Ectodermal cell (in vitro differentiated cells): ENCODE measurements around the gene ENDOU.

ENCODE experiments used
- H3K27ac ChIP-seq: 2 replicates; pipeline ENCODE4 v1.7.0; 2013; ENCODE audit warnings: mild to moderate bottlenecking, low read depth, low read length; ENCODE audit not compliant: insufficient read depth, poor library complexity, severe bottlenecking
- H3K27me3 ChIP-seq: 2 replicates; pipeline ENCODE4 v1.7.0; 2013; ENCODE audit warnings: mild to moderate bottlenecking, low read length; ENCODE audit not compliant: insufficient read depth, control insufficient read depth, poor library complexity, severe bottlenecking
- H3K36me3 ChIP-seq: one replicate; pipeline ENCODE4 v1.7.0; 2013; ENCODE audit warnings: low read length; ENCODE audit not compliant: control insufficient read depth, insufficient read depth
- H3K4me1 ChIP-seq: one replicate; pipeline ENCODE4 v1.7.0; 2013; ENCODE audit warnings: low read length; ENCODE audit not compliant: control insufficient read depth, insufficient read depth
- H3K4me3 ChIP-seq: 2 replicates; pipeline ENCODE4 v1.7.0; 2013; ENCODE audit warnings: low read depth, low read length, control low read depth; ENCODE audit not compliant: insufficient read depth
- H3K9me3 ChIP-seq: 2 replicates; pipeline ENCODE4 v1.7.0; 2013; ENCODE audit warnings: mild to moderate bottlenecking, low read length, moderate library complexity; ENCODE audit not compliant: control insufficient read depth
- WGBS, 2 experiments: methylation state at CpG; one replicate each; pipeline ENCODE4 v1.1.7; 2013; ENCODE audit warnings: missing lambda C conversion rate in 2 of 2; 5-methylcytosine and 5-hydroxymethylcytosine counted together

ENDOU gene

DNA sequence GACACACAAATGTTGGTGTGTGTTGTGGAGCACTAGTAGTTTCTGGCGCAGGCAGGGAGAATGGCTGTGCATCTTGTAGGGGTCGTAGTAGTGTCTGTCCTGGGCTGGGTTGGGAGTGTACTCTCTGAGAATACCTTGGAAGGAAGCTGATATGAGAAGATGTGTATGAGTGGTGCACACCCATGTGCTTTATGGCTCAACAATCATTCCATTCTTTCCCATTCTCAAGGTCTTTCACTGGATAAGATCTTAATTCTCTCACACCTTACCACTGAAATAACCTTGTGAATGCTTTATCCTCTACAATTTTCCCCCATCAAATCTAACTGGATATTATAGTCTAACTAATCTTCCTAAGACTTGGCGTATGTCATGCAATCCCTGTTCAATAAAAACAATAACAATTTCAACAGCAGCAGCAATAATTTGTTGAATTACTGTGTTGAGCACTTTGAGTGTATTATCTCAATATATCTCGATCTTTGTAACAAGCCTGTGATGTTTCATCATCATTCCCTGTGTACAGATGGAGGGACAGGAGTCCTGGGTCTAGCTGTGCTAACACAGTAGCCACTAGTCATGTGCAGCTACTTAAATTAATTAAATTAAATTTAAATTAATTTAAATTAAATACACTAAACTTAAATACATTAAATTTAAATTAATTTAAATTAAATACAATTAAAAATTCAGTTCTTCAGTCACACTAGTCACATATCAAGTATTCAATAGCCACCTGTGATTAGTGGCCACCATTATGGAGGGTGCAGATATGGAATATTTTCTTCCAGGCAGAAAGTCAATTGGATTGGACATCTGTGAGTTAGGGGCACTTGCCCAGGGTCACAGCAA is 44.2 kb upstream of the ENDOU start:
- H3K9me3 ChIP-seq: no peaks in the 10 kb centered on the region
- H3K27ac ChIP-seq: no peak overlapping the region
- peaks cover 22% of the 10 kb centered on the region for H3K27me3 ChIP-seq
- no peaks in the 10 kb centered on the region for H3K4me1 ChIP-seq
- no peaks in the 10 kb centered on the region for H3K36me3 ChIP-seq
- no peak overlapping the region for H3K4me3 ChIP-seq
- WGBS, 2 experiments: 94% methylated on average over 4 of the region's 4 CpGs

DNA sequence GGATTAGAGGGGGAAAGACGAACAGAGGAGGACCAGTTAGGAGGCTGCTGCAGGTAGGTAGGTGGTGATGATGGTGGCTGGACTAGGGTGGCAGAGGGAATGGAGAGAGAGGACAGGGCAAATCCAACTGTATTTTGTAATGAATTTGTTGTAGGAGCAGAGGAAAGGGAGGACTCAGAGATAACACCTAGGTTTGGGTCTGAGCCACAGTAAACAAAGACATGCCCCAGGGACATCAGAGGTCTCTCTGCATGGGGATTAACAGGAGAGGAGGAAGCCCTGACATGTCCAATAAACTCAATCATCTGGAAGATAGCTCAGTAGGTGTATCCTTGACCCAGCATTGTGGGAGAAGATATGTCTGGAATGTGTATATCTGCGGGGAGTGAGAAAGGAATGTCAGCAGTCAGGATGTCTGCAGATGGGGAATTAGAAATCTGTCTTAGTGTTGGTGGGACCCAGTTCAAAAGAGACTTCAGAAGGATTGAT is 43.1 kb upstream of the ENDOU start:
- Histone ChIP-seq H3K4me3 (no peak overlapping the region), H3K9me3 (no peaks in the 10 kb centered on the region), H3K27me3 (peaks cover 11% of the 10 kb centered on the region), H3K27ac (no peak overlapping the region), H3K36me3 (no peaks in the 10 kb centered on the region), H3K4me1 (no peaks in the 10 kb centered on the region)
- WGBS, 2 experiments: 67 to 69% methylated on average over 2 of the region's 2 CpGs

- Histone ChIP-seq H3K4me1 (no peaks in the 10 kb centered on the region), H3K27ac (no peak overlapping the region), H3K9me3 (no peaks in the 10 kb centered on the region), H3K4me3 (no peak overlapping the region), H3K36me3 (no peaks in the 10 kb centered on the region), H3K27me3 (peaks cover 2% of the 10 kb centered on the region)
- WGBS, 2 experiments: 68 to 83% methylated on average over 4 of the region's 4 CpGs
These were observed 42.0 kb upstream of the ENDOU start for GRCh38 chr12:47767216-47767724.

DNA sequence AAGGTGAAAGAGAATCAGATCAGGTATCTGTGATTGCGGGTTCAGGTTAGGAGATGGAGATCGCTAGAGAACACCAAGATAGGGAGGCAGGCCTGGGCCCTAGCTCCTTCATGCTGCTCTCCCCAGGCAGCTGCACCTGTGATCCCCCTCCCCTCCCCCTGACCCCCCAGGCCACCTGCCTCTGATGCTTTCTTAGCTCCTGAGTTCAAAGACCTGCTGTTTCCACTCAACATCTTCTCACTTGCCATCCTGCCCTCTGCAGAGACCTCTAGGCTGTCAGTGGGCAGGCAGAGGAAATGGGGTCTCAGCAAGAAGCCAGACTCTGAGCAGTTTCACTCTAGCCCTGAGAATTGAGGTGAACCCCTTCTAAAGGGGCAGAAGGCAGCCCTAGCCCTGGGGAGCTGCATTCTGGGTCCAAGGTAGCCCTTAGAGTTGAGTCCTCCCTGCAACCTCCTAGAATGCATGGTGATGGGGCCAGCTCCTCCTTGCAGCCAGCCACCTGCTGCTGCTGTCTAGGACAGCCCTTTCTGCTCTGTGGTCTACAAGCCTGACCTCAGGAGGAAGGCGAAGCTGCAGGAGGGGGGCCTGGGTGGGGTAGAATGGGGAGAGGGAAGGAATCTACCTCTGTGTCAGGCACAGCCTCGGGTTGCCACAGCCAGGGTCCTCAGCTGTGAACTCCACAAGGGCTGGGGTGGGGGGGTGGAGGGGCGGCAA is 41.4 kb upstream of the ENDOU start:
- no peaks in the 10 kb centered on the region for H3K4me1 ChIP-seq
- WGBS, 2 experiments: 76% methylated on average over 5 of the region's 5 CpGs
- H3K9me3 ChIP-seq: no peaks in the 10 kb centered on the region
- H3K36me3 ChIP-seq: no peaks in the 10 kb centered on the region
- H3K27ac ChIP-seq: no peak overlapping the region
- no peak overlapping the region for H3K4me3 ChIP-seq
- H3K27me3 ChIP-seq: no peaks in the 10 kb centered on the region

DNA sequence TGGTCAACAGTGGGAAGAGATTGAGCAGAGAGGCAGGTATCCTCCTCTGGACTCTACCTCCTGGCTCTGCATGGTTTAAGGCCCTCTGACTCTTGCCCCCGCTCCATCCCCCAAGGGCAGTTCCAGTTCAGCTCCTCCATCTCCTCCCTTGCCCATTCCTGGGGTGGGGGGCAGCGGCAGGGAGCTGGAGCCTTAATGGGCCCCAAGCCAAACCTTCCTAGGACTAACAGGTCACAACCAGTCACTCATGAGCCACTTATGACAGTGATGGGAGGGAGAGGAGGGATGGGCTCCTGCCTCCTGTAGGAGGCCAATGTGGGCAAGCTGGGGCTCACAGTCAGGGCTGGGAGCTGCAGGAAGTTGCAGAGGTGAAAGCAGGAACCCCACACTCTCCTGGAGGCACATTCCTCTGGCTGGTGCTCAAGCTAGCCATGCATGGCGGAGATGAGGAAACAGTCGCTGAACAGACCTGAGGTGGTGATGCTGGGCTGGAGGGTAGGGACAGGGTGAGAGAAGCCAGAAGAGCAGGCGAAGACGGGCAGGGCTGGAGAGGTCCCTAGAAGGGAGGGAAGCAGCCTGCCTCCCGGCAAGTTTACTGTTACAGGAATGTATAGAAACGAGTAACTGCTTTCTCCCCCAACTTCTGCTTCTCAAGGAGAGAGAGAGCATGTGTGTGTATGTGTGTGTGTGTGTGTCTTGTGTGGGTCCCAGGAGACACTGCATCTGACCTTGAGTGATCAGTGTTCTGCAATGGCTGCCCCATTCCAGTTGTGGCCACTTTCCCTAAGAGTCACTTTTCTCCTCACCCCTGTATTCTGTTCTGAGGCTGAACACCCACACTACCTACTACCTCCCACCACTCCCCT is 38.4 kb upstream of the ENDOU start:
- Histone ChIP-seq H3K36me3 (no peaks in the 10 kb centered on the region), H3K9me3 (no peaks in the 10 kb centered on the region), H3K27ac (no peak overlapping the region), H3K4me1 (peaks cover 1% of the 10 kb centered on the region), H3K27me3 (peaks cover 7% of the 10 kb centered on the region), H3K4me3 (no peak overlapping the region)
- 83 to 84% methylated on average over 8 of the region's 8 CpGs for WGBS, 2 experiments

DNA sequence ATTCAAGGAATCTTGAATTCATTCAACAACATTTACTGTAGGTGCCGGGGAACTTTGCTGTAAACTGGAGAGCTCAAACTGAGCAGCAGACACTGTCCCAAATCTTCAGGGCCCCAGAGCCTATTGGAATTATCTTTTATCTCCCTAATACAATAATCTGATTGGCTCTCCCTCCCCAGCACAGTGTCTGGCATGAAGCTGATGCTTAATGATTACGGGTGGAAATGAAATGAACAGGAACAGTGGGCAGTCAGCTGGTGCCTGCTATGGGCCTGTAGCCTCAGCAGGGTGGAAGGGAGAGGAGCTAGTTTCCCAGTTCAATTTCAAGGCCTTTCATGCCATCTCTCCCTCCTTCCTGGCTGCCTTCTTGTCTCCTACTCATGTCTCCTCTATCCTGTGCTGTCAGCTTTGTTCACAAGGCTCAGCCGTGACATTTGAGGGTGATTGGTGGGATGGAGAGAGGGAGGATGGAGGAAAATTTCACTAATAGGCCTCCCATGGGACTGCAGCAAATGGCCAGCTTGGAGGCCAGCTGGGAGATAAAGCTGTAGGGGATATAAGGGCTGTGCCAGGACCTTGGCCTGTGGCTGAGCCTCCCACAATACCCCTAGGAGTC is 37.7 kb upstream of the ENDOU start:
- Histone ChIP-seq H3K4me3 (no peak overlapping the region), H3K27ac (no peak overlapping the region), H3K36me3 (no peaks in the 10 kb centered on the region), H3K9me3 (no peaks in the 10 kb centered on the region), H3K4me1 (peaks cover 8% of the 10 kb centered on the region), H3K27me3 (peaks cover 11% of the 10 kb centered on the region)
- WGBS, 2 experiments: 92 to 94% methylated on average over 3 of the region's 3 CpGs

DNA sequence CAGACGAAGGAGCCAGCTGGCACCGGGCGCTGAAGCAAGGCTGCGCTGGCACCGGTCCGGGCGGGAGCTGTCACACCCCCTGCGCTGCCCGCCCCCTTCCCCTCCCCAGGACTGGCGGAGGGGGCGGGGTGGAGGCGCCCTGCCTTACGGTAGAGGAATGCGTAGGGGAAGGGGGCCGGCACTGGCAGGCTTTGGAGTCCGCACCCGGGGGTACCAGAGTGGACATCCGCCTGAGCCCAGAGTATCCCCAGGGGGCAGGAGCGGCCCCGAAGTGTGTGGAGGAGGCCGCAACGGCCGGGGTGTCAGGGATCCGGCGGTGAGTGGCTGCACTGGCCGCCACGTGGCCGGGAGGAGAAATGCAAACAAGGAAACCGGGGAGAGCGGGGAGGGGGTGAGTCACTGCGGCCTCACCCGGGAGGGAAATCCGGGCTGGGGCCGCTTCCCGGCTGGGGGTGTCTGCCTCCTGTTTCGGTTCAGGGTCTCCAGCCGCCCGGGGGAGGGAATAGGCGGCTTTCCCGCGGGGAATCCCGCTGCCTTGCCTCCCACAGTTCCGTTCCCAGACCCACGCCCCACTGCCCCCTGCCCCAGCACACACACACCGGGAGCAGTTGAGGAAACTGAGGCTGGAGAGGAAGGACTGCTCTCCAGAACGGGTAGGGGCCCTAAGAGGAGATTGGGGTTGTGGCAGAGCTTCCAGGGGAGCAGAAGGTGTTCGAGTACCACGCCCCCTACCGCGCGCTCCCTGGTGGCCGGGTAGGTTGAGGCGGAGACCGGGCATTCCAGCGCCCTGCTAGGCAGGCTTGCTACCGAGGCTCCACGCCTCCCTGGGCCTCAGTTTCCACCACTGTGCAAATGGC is 33.8 kb upstream of the ENDOU start, which contains the start of gene RAPGEF3:
Gene RAPGEF3, minus strand, starts transcription at position 47 of the 857 bp plus-strand sequence. CDS start 324 bp downstream, outside the sequence.
- no peaks in the 10 kb centered on the region for H3K36me3 ChIP-seq
- H3K27ac ChIP-seq: no peak within 1 kb of the TSS
- H3K27me3 ChIP-seq: peaks cover 11% of the 10 kb centered on the region
- no peaks in the 10 kb centered on the region for H3K9me3 ChIP-seq
- H3K4me1 ChIP-seq: peaks cover 17% of the 10 kb centered on the region
- peak within 1 kb of the TSS; percentile 51 for H3K4me3 ChIP-seq
- 5% methylated on average over 57 of the region's 57 CpGs for WGBS, 2 experiments

- Histone ChIP-seq H3K27me3 (peaks cover 11% of the 10 kb centered on the region), H3K9me3 (no peaks in the 10 kb centered on the region), H3K36me3 (no peaks in the 10 kb centered on the region), H3K4me3 (peak overlapping the region; percentile 51), H3K4me1 (peaks cover 17% of the 10 kb centered on the region), H3K27ac (no peak overlapping the region)
- WGBS, 2 experiments: 9 to 10% methylated on average over 10 of the region's 10 CpGs
These were observed 33.2 kb upstream of the ENDOU start for GRCh38 chr12:47758584-47758833.
